GM19238 (cell line): ENCODE data around the gene HORMAD2.

Experiments
- DNase-seq: peaks from one replicate; pipeline ENCODE4 v3.0.0; 2011; ENCODE audit warnings: low spot score; ENCODE audit not compliant: insufficient read length

The HORMAD2 gene, protein sequence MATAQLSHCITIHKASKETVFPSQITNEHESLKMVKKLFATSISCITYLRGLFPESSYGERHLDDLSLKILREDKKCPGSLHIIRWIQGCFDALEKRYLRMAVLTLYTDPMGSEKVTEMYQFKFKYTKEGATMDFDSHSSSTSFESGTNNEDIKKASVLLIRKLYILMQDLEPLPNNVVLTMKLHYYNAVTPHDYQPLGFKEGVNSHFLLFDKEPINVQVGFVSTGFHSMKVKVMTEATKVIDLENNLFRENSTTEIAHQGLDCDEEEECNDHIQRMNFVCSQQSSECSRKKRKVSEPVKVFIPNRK

DNA sequence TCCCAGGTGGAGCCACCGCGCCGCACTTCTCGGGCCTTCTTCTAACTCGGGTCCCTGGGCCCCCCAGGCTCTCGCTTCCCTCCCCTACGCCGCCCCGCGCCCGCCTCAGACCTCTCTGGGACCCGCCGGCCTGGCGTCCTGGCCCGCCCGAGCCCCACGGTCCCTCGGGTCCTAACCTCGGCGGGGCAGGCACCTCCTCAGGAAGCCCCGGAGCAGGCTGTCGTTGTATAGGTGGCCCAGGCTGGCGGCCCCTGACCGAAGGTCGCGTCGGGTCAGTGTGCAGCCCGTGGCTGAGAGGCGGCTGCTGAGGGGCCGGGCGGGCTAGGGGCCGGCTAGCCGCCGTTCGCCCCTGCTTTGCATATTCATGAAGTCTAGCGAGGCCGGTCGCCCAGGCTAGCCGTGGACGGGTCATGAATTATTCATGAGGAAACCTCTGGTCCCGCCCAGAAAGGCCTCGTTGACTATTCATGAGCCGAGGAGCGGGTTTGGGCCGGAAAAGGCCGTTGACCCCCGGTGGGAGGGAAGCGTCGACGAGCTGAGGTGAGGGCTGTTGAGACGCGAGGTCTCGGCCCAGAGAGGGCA is at the start of gene HORMAD2:
Gene HORMAD2, plus strand, starts transcription at position 513 of the 582 bp plus-strand sequence. CDS start 13,489 bp downstream, outside the sequence.
- no peak for DNase-seq

DNA sequence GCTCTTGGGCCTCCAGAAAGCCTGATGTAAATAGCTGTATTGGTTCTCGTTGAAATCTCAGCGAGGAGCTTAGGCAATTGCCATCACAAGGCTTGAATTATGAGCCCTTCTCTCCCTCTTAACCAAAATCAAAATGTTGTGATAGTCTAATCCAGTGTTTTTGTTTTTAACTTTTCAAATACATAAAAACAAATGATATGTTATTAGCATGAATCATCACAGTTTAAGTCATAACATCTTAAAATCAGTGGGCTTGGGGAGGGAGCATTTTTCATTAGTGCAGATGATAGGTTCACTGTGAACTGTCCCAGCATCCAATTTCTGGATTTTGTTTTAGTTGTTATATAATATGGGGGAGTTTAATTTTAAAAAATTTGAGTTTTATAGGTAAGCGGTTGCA is 48.9 kb upstream of the HORMAD2 start:
- no peak for DNase-seq

DNA sequence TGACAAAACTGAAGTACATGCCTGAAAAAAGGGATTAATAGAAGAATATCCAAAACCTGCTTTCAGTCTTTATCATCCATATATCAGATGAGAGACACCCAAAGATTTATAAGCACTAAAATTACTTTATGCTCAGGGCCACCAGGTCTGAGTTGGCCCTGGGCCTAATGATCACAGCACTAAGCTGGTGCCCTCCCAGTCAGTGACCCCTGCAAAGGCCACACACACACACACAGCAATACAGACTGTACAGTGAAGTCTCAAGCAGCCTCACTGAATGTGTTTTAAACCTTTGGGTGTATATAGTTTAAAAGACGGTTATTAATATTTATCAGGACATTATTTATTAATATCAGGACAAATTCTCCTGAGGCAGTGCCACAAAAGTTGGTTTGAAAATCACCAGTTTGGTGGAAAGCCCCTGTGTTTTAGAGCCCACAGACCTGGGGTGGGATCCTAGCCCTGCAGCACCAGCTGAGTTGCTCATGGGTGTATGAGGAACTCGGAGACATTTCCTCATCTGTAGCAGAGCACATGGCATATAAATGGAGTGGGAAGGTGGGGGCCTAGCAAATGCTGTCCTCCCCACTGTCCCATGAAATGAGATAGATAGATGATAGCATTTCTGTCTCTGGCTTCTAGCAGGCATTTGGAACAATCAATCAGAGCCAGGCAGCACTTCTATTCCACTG is 48.4 kb upstream of the HORMAD2 start:
- DNase-seq = no peak

DNA sequence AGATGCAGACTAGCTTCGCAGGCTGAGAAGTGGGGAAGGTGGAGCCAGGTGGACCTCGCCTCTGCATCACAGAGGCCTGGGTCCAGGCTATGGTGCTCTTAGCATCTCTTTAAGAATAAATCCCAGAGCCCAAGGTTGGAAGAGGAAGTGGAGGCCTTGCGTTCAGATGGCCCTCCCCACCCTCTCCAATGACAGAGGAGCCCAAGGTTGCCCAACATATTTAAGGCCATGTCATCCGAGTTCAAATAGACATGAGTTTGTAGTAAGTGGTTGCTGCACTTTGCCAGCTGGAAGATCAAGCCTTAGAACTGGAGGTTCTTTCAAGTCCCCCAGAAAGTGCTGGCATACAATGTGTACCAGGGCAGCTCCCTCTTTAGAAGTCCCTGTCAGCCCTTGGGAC is 47.1 kb upstream of the HORMAD2 start:
- DNase-seq = no peak

DNA sequence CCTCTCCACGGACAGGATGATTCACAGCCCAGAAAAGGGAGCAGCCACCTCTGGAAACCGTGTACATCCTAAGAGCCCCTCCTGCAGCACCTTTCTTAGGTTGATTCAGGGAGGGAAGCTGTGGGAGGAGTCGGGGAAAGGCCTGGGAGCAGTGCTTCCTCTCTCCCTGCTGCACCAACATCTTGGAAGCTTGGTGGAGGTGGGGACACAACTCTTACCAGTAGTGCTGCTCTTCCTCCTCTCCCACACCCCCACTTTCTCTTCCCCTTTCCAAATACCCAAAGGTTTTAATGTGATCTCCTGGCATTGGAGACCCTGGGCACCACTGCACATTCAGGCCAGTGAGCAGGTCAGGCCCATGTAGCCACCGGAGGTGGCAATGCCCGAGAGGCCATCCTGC is 46.4 kb upstream of the HORMAD2 start:
- DNase-seq = no peak

DNA sequence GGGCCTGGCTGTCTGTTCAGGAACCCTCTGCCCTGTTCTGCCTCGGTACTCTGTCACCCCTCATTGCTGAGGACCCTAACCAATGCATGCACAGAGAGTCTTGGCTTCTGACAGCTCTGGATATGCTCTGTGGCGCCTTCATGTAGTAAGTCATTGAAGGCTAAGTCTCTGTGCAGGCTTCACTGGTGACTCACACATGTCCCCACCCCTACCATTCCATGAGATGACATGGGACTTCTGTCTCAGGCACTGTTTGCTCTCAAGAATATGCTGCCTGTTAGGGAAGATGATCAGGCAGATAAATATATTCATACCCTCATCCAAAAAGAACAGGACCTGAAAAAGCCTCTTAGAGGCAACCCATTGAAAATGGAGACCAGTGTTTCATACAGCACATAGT is 43.6 kb upstream of the HORMAD2 start:
- DNase-seq = no peak

DNA sequence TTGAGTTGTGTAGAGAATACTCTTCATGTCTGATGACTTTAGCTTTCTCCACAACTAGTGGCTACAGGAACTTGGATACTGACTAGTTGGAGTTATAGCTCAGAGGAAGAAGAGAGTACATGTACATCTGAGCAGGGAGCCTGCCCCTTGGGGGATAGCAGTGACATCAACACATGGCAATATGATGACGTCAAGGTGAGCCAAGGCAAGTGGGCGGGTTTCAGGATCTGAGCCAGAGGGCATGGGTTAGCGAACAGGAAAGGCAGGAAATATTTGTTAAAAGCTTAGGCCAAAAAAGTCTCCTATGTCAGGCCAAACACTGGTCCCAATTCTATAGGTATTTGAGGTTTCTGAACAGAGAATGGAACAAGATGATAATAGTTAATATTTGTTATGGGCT is 42.0 kb upstream of the HORMAD2 start:
- DNase-seq = no peak

DNA sequence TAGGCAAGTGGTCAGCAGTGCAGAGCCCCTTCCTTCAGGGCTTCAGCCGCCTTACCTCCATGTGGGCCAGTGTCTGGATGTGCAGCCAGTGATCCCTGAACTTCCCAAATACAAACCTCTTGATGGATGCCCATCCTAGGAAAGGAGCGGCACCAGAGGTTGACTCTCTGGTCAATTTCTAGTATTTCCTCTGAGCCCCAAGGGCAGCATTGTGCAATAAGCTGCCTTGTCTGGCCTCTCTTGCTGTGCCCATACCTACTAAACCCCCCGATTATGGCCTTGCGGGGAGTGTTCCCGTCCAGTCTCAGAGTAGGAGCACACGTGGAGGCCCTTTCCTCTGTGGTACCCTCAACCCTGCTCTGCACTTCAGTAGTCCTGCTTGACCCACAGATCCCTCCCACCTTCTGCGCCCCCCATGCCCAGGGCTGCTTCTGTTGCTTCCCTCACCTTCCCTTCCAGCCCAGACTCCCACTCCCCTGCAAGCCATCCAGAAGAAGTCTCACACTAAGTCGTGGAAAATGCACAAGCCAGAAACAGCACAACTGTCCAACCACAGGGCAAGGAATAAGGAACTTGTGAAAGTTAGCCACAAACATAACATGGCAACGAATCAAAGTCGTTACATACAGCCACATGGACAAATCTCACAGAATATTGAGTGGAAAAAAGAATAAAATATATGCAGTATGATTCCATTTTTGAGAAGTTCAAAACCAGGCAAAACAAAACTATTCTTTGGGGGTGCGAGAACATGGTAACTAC is 39.6 kb upstream of the HORMAD2 start:
- DNase-seq = no peak

DNA sequence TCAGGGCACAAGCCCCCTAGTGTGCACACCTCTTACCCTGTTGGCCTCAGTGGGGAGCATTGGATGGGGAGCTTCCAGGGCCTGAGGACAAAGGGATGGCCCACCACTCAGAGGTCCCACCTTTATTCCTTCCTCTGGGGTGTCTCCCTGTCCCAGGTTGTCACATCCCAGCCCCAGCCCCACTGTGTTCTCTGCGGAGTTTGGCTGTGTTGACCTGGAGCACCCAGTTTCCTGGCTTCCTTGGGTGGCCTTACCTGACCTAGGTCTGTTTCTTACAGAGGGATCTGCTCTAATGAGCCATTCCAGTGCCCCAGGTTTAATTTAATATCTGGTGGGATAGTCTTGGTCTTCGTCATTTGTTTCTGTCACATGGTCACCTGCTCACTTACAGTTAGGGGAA is 38.8 kb upstream of the HORMAD2 start:
- DNase-seq = no peak

DNA sequence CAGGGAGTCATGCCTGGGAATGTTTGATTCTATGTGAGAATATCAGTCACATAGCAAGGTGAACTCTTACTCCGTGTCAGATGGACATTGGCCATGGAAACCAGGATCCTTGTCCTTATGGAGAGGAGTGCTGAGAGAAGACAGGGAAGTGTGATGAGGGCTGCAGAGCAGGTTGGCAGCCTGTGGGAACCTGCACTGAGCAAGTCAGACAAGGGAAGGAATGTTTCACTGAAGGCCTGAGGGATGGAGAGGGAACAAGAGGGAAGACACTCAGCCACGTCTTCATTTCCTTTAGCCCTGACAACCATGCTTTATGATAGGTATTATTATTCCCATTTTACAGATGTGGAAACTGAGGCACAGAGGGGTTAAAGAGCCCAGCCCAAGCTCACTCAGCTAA is 38.4 kb upstream of the HORMAD2 start:
- no peak for DNase-seq

DNA sequence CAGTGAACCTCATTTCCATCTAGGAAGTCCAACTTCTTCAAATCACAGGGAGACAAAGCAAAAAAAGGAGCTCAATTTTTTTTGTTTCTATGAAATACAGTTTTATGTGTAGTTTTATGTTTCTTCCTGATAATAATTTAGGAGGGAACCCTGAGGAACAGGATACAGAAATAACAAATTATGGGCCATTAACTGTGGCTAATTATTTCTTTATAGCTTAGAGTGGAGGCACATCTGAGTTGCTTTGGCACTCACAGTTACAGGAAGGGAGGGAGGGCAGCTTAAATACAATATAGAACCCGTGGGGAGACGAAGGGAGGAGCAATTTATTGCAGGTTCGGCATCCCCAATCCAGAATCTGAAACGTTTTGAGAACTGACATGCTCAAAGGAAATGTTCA is 37.1 kb upstream of the HORMAD2 start:
- DNase-seq = no peak

DNA sequence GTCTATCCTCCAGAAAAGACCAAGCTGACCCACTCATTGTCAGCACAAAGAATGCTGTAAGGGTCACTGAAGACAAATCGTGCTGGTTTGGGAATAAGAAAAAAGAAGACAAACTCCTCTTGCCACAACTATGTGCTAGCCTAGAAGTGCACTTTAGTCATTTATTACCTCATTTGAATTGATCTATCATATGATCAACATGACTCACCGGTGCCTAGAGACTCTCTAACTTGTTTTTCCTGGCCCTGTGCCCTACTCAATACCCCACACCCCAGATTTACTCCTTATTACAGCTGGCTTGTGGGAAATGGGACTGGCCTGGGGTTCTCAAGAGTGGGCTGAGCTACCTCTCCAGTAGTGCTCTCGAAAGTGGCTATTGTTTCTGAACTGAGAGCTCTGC is 35.9 kb upstream of the HORMAD2 start:
- no peak for DNase-seq

DNA sequence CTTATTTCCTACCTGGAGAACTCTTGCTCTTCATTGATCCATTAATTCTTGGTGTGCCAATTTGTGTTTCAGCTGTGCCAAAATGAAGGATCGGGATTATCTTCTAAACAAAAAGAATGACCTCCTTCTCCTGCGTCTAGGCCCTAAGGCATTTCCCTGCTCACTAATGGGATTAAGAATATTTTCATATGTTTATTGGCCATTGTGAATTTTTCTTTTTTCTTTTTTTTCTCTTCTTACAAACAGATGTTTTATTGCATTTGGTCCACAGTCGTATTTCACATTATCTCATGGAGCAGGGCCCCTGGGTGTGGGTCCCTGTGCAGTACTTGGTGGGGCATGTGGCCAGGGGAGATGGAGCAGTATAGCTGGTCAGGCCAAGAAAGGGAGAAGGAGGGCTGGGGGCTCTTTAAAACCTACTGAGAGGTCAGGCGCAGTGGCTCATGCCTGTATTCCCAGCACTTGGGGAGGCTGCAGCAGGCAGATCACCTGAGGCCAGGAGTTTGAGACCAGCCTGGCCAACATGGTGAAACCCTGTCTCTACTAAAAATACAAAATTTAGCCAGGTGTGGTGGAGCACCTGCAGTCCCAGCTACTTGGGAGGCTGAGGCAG is 35.3 kb upstream of the HORMAD2 start:
- no peak for DNase-seq

DNA sequence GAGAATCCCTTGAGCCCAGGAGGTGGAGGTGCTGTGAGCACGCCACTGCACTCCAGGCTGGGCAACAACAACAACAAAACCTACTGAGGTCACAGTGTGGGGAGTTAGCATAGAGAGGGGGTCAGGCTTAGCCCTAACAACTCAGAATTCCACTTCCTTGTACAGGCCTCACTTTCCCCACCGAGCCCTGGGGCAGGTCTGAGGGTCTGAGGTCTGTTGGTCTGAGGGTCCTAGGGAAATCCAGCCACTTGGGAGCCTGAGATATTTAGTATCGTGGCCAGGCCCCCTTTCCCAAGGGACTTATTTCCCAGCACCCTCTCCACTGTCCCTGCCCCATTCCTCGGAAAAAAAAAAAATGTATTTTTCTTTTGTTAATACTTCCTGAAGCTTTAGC is 34.8 kb upstream of the HORMAD2 start:
- DNase-seq = no peak

DNA sequence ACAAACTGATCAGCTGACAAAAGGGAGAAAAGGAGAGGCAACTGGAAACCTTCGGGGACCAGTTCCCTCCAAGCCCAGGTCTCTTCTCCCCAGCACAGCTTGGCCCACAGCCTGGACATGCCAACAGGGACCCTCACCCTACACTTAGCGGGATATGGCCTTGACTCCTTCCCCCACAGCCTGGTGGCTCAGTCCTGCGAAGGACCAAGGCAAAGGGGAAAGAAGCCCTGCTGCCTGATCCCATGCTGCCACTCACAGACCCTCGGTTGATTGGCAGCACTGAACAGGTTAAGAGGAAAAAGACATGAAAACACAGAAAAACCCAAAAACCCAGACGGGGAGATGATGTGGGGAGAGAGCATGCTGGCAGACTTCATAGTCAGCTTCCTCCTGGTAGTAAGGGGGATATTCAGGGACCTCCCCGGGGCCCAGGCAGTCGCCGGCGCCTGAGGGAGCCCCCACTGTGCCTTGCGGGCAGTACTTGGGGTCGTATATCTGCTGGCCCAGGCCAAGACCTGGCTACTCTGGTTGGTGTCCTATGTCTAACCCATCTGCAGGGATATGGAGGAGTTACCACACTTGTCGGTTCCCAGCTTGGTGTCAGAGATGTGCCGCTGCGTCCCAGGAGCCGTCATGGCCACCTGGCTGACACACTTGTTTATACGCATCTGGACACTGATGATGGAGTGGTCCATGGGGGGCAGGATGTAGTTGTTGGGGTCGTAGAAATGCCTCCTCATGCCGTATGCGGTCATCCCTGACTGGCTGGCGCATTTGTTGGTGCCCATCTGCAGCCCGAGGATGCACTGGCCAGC is 34.2 kb upstream of the HORMAD2 start:
- no peak for DNase-seq

DNA sequence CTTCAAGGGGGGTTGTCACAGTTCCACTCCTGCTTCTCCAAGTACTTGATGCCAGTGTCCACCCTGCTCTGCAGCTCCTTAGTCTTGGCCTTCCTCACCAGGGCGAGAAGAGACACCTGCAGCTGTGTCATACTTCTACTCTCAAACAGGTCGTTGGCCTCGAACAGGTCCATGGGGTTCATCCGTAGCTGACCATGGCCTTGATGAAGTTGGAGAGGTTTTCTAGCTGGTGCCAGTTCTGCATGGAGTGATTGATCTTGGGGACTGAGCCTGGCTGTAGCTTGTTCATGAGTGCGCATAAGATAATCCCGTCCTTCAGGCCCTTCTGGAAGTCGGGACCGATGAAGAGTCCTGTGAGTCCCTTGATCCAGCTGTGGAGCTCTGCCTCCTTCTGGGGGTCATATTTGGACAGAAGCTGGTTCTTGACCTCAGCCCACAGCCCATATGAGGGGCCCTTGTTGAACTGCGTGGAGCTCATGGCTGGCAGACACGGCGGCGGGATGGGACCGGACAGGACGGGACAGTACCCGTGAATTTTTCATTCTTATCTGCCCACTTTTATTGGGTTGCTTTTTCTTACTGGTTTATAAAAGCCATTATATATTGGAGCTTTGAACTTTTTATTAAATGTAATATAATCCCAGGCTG is 33.4 kb upstream of the HORMAD2 start:
- DNase-seq = no peak

DNA sequence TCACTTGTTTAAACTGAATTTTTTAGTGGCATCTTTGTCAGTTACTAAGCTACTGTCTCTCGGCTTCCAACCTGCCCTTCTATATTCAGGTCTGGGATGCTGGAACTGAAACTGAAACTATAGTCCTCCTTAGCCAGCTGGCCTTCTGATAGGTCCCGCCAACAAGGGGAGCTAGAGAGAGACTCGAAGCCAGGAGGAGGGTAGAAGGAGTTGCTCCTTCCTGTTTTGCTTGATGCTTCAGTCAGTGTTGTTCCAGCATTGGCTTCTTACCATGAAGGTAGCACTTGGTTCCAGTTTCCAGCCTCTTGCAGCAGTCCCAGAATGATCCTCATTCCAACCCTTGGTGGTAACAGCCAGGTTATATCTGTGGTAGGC is 32.9 kb upstream of the HORMAD2 start:
- no peak for DNase-seq

DNA sequence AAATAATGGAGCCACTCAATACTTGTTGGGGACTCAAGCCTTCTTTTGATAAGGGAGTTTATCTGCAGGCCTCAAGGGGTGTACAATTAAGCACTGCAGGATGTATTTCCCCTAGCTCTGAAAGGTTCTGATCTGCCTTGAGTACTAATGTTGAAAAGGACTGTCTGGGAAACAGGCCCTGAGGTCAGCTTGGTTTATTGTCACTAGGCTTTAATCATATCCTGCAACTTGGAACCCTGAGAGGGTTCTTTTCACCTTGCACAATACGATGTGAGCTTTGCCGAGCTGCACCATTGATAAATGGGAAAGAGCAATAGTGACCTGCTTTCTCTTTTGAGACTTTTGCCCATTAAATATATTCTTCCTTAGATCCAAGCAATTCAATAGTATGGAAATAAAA is 31.6 kb upstream of the HORMAD2 start:
- no peak for DNase-seq

DNA sequence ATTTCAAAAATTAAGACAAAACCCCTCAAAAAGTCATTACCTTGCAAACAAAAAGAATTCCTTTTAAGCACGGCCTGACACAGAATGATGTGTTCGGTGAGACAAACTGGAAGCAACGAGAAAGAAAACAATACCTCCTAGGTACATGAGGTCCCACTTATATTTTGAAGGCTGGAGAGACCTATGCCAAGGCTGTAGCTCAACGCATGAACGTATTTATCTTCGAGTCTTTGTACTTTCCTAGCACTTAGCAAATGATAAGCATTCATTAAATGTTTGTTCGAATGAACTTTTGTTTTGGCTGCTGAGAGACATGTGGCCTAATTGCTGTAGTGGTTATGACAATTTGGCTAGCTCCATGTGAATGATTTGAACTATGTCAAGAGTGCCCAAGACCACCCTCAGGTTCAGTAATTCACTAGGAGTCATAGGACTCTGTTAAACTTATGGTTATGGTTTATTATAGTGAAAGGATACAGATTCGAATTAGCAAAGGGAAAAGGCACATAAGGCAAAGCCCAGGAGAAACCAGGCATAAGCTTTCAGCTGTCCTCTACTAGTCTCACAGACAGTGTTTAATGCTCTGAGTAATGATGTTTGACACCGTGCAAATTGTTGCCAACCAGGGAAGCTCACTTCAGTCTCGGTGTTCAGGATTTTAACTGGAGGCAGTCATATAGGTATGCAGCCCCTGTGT is 26.0 kb upstream of the HORMAD2 start:
- no peak for DNase-seq

DNA sequence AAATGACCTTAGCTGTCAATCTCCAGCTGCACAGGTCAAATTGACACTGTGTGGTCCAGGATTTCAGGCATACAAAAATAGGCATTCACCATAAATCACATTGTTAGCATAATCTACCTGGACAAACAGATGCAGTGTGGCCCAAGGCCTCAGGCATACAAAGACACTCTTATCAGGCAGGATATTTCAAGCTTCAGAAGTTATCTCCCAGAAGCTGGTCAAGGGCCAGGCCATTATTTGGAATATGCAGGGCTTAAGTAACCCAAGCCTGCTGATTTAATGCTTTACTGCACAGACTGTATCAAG is 25.5 kb upstream of the HORMAD2 start:
- DNase-seq = no peak
